Naive thymus-derived CD8-positive, alpha-beta T cell (primary cell): ENCODE data around the gene RPL27. TPM values are rescaled to one million over a fixed set of nuclear protein-coding genes. Genes with fewer than 3 reads are reported as not detected.
A peak's percentile ranks its signal among the peaks of the same experiment; 100 is the strongest.
"Not testable (repeated sequence)": the region's sequence is repeated elsewhere in the genome, so short reads cannot be mapped to it uniquely, and the experiment has no call there.

Experiments
- ATAC-seq, 2 donors: fragments of 150-1000 bp; cut with Tn5 transposase in 1 of 2; sonication (Bioruptor Pico), chemical (Tn5 transposase) in 1 of 2; 1 replicate in 1 of 2; 2 replicates in 1 of 2; pipeline ENCODE4 v1.10.0; 2021; ENCODE audit warnings: mild to moderate bottlenecking in 2 of 2, moderate library complexity in 2 of 2
- POLR2A ChIA-PET: fragments of 350-600 bp; sonication (Branson Sonifier 250); formaldehyde crosslinking; loops from one replicate; lab custom pipeline; 2021; ENCODE audit warnings: antibody characterized with exemption; lab: Charles Lee
- DNase-seq, 10 donors: peaks; one replicate each; pipeline versions ENCODE4 v3.0.0 to v3.0.0-alpha.2; 2020 to 2022
- H3K27ac Mint-ChIP-seq, 10 donors: one replicate each; pipeline ENCODE4 v1.8.0; 2020 to 2022; ENCODE audit warnings: mild to moderate bottlenecking in 10 of 10, mixed read lengths in 10 of 10, moderate library complexity in 4 of 10, inconsistent platforms in 1 of 10
- H3K27me3 Mint-ChIP-seq, 5 donors: one replicate each; pipeline ENCODE4 v1.8.0; 2021 to 2022; ENCODE audit warnings: mixed read lengths in 5 of 5
- H3K36me3 Mint-ChIP-seq, 3 donors: one replicate each; pipeline ENCODE4 v1.8.0; 2020 to 2022; ENCODE audit warnings: mixed read lengths in 3 of 3, mild to moderate bottlenecking in 2 of 3, inconsistent platforms in 1 of 3
- H3K4me1 Mint-ChIP-seq, 4 donors: one replicate each; pipeline ENCODE4 v1.8.0; 2021 to 2022; ENCODE audit warnings: mixed read lengths in 4 of 4
- H3K4me3 Mint-ChIP-seq, 10 donors: one replicate each; pipeline ENCODE4 v1.8.0; 2020 to 2022; ENCODE audit warnings: mild to moderate bottlenecking in 10 of 10, mixed read lengths in 10 of 10, moderate library complexity in 6 of 10, inconsistent platforms in 1 of 10
- H3K9me3 Mint-ChIP-seq, 9 donors: one replicate each; pipeline ENCODE4 v1.8.0; 2020 to 2022; ENCODE audit warnings: mixed read lengths in 9 of 9, mild to moderate bottlenecking in 3 of 9, inconsistent platforms in 1 of 9, moderate library complexity in 1 of 9
- polyA plus RNA-seq, 3 donors: library from polyadenylated mRNA; unstranded; fragments of 300-500 nt; fragmentation: Illumina TruSeq; gene quantifications; one replicate each; pipeline ENCODE4 v1.2.3, GENCODE V29; 2021
- total RNA-seq, 8 experiments: library from RNA in 2 of 8; stranded (reverse) in 2 of 8; gene quantifications; one replicate each; pipeline ENCODE4 v1.2.3 and lab custom pipeline; 2021 to 2026

The RPL27 gene
- total and polyA plus RNA-seq, 5 experiments from 2014 or later = 1,609 to 2,846 (median 2,416) TPM

DNA sequence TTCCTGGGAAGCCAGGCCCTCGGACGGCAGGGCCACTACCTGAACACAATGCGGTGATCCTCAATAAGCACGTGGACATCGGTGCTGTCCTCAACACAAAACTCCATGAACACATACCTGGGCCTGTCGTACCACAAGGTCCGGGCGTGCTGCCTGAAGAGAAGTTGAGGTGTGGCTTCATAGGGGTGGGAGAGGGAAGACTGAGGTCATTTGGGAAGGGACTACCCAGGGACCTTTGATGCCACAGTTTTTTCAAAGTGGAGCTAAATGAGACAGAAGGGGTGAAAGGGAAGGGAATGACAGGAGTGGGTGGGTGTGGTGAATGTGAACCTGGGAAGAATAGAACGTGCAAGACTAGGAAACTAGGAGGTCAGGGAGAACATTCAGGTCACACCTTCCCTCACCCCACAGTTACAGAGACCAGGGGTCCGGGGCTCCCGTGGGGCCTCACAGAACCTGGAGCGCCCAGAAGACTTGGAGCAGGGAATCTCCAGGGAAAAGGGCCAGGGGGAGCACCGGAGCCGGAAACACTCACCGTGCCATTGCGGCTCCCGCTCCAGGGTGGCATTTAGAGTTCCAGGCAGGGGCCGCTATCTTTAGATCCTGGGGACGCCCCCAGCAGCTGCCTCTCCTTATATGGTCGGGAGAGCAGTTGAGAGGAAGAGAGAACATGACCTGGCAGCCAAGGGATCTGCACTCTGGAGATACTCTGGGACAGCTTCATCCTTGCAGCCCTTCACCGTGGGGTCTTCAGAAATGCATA lies 18.5 kb upstream of the RPL27 start, which contains the start of gene PTGES3L:
Gene PTGES3L (minus strand): TSS at position 570 of the 763 bp plus-strand sequence. CDS start 27 bp downstream, at position 543.
- POLR2A ChIA-PET = interaction anchor here (0.9 to 2.9 kb wide), 5 partner anchors 11 to 156 kb away, joined by 3 to 18 read pairs (median 5); partner anchors contain the start of genes BECN1 and RPL27
- Mint-ChIP-seq H3K9me3 (no peaks in the 10 kb centered on the region), H3K27ac (peak within 1 kb of the TSS; percentile 92 to 99 (median 96)), H3K36me3 (peaks cover 0 to 10% (median 2%) of the 10 kb centered on the region in 3 donors), H3K27me3 (no peaks in the 10 kb centered on the region), H3K4me1 (peaks cover 16 to 45% (median 37%) of the 10 kb centered on the region in 4 donors), H3K4me3 (peak within 1 kb of the TSS; percentile 91 to 100 (median 98))
- peak; percentile 36 to 47 for ATAC-seq
- peak in 4 of 10 donors; percentile 12 to 70 (median 22) for DNase-seq

- Mint-ChIP-seq H3K4me3 (peak within 1 kb of the TSS; percentile 91 to 100 (median 98)), H3K27me3 (no peaks in the 10 kb centered on the region), H3K4me1 (peaks cover 16 to 51% (median 39%) of the 10 kb centered on the region in 4 donors), H3K27ac (peak within 1 kb of the TSS; percentile 92 to 99 (median 96)), H3K9me3 (no peaks in the 10 kb centered on the region), H3K36me3 (peaks cover 0 to 16% (median 2%) of the 10 kb centered on the region in 3 donors)
- POLR2A ChIA-PET = interaction anchor here (0.8 to 2.9 kb wide), 6 partner anchors 12 to 380 kb away, joined by 3 to 18 read pairs (median 4); partner anchors contain the start of genes BECN1 and RPL27
- ATAC-seq (peak; percentile 85 to 90), DNase-seq (peak; percentile 85 to 94 (median 89))
Measured at GRCh38 chr17:42980274-42980765, 17.9 kb upstream of the RPL27 start, which contains the start of gene RUNDC1. RUNDC1 (plus strand) TSS chr17:42980565; CDS start chr17:42980577, 12 bp downstream.

GRCh38 chr17:42980766-42981397 lies 17.3 kb upstream of the RPL27 start:
- POLR2A ChIA-PET = interaction anchor here (0.6 to 2.9 kb wide), 4 partner anchors 17 to 386 kb away, joined by 3 to 18 read pairs (median 4); partner anchors contain the start of gene RPL27
- DNase-seq (peak; percentile 26 to 72 (median 48)), ATAC-seq (peak; percentile 77 to 81)
- Mint-ChIP-seq H3K9me3 (no peaks in the 10 kb centered on the region), H3K27me3 (no peaks in the 10 kb centered on the region), H3K4me3 (peak overlapping the region; percentile 91 to 97 (median 94)), H3K36me3 (peaks cover 0 to 21% (median 5%) of the 10 kb centered on the region in 3 donors), H3K27ac (peak overlapping the region; percentile 75 to 99 (median 94)), H3K4me1 (peaks cover 16 to 57% (median 40%) of the 10 kb centered on the region in 4 donors)

DNA sequence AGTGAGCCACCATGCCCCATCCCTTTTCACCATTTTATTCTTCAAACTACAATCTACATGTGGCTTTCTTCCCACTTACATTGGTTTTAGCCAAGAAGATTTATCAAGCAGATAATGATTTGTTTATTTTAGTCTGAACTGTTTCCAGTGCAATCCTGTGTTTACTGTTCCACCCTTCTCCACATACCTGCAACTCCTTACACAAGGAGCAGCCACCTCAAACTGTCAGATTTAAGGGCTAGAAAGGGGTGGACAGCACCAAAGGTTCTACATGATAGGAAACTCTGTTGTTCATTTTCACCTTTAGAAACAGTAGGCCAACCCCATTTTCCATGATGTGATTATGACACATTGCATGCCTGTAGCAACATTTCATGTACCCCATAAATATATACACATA lies 16.0 kb upstream of the RPL27 start:
- Mint-ChIP-seq H3K9me3 (no peaks in the 10 kb centered on the region), H3K4me3 (peak overlapping the region in 9 of 10 donors; percentile 25 to 97 (median 94)), H3K27ac (peak overlapping the region in 6 of 10 donors; percentile 37 to 96 (median 57)), H3K27me3 (no peaks in the 10 kb centered on the region), H3K36me3 (peaks cover 0 to 33% (median 5%) of the 10 kb centered on the region in 3 donors), H3K4me1 (peaks cover 16 to 61% (median 40%) of the 10 kb centered on the region in 4 donors)
- ATAC-seq (no peak), DNase-seq (no peak)
- POLR2A ChIA-PET = no interaction called here

GRCh38 chr17:42985225-42985624 lies 13.0 kb upstream of the RPL27 start:
- peak overlapping the region in 1 of 10 donors; percentile 63 for H3K4me3 Mint-ChIP-seq
- no peaks in the 10 kb centered on the region for H3K27me3 Mint-ChIP-seq
- ATAC-seq = no peak
- H3K4me1 Mint-ChIP-seq = peaks cover 11 to 51% (median 28%) of the 10 kb centered on the region in 4 donors
- no peaks in the 10 kb centered on the region for H3K9me3 Mint-ChIP-seq
- DNase-seq = peak in 1 of 10 donors; percentile 17
- H3K27ac Mint-ChIP-seq = peak overlapping the region in 3 of 10 donors; percentile 17 to 81 (median 72)
- peaks cover 4 to 62% (median 21%) of the 10 kb centered on the region in 3 donors for H3K36me3 Mint-ChIP-seq
- POLR2A ChIA-PET = interaction anchor here (0.6 to 2.1 kb wide), 2 partner anchors 13 to 414 kb away, joined by 4 to 17 read pairs; partner anchors contain the start of gene RPL27

DNA sequence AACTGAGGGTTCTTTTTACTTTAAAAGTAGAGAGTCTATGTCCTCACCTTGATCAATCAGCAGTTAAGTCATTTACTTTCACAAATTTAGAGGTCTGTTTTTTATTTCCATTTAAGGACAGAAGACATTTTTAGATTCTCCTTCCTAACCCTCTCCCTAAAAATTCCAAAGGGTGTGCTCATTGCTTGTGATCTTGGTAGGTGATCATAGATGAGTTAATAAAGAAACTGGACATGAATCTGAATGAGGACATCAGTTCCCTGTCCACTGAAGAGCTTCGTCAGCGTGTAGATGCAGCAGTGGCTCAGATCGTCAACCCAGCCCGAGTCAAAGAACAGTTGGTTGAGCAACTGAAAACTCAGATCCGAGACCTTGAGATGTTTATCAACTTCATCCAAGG lies 9.1 kb upstream of the RPL27 start:
- ATAC-seq = no peak
- no peaks in the 10 kb centered on the region for H3K27me3 Mint-ChIP-seq
- peaks cover 0 to 24% (median 6%) of the 10 kb centered on the region in 4 donors for H3K4me1 Mint-ChIP-seq
- H3K27ac Mint-ChIP-seq = peak overlapping the region in 1 of 10 donors; percentile 75
- peaks cover 5 to 86% (median 27%) of the 10 kb centered on the region in 3 donors for H3K36me3 Mint-ChIP-seq
- DNase-seq = no peak
- POLR2A ChIA-PET = no interaction called here
- H3K4me3 Mint-ChIP-seq = no peak overlapping the region
- no peaks in the 10 kb centered on the region for H3K9me3 Mint-ChIP-seq

DNA sequence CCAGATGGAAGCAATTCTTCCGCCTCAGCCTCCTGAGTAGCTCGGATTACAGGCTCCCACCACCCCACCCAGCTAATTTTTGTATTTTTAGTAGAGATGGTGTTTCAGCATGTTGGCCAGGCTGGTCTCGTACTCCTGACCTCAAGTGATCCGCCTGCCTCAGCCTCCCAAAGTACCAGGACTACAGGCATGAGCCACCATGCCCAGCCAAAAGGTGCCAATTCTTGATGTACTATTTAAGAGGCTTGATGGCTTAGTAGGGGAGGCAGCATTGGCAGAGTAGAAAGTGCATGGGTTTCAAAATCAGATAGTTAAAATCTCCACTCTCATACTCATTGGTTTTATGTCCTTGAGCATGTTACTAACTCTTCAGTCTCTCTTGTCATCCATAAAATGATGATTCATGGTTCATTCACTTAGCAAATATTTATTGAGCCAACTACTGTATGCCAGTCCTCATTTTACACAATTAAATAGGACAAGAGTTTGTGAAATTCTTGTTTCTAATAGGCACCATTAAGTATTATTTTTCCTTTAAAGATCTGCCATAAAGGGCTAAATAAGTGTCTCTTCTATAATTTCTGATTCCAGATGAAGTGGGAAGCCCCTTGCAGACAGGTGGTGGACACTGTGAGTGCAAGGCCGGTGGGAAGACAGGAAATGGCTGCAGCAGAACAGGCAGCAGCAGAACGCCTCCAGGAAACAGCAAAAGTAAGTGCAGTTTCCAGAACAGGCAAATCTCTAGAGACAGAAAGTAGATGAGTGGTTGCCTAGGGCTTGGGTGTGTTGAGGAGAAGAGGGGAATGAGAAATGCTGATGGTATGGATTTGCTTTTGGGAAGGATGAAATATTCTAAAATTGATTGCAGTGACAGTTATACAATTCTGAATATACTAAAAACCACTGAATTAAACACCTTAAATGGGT lies 8.2 kb upstream of the RPL27 start:
- peaks cover 5 to 78% (median 24%) of the 10 kb centered on the region in 3 donors for H3K36me3 Mint-ChIP-seq
- POLR2A ChIA-PET = no interaction called here
- DNase-seq = no peak
- H3K27me3 Mint-ChIP-seq = no peaks in the 10 kb centered on the region
- no peaks in the 10 kb centered on the region for H3K9me3 Mint-ChIP-seq
- no peak for ATAC-seq
- peak overlapping the region in 2 of 10 donors; percentile 20 for H3K27ac Mint-ChIP-seq
- H3K4me3 Mint-ChIP-seq = no peak overlapping the region
- H3K4me1 Mint-ChIP-seq = peaks cover 0 to 16% (median 4%) of the 10 kb centered on the region in 4 donors

- Mint-ChIP-seq H3K27ac (peak overlapping the region in 1 of 10 donors; percentile 13), H3K27me3 (no peaks in the 10 kb centered on the region), H3K4me1 (peaks cover 0 to 6% (median 2%) of the 10 kb centered on the region in 4 donors), H3K4me3 (no peak overlapping the region), H3K36me3 (peaks cover 5 to 66% (median 22%) of the 10 kb centered on the region in 3 donors), H3K9me3 (no peaks in the 10 kb centered on the region)
- ATAC-seq = no peak
- POLR2A ChIA-PET = interaction anchor here (0.6 to 1.1 kb wide), 2 partner anchors 8 to 369 kb away, joined by 4 to 6 read pairs; no protein-coding TSS in a partner anchor
- no peak for DNase-seq
Measured at GRCh38 chr17:42991471-42991870, 6.7 kb upstream of the RPL27 start.

GRCh38 chr17:42992872-42993271 lies 5.3 kb upstream of the RPL27 start:
- peaks cover 3 to 13% (median 6%) of the 10 kb centered on the region in 4 donors for H3K4me1 Mint-ChIP-seq
- POLR2A ChIA-PET = interaction anchor here (0.6 kb wide), 2 partner anchors 9 to 28 kb away, joined by 3 read pairs; no protein-coding TSS in a partner anchor
- DNase-seq = no peak
- no peak overlapping the region for H3K4me3 Mint-ChIP-seq
- peaks cover 5 to 52% (median 22%) of the 10 kb centered on the region in 3 donors for H3K36me3 Mint-ChIP-seq
- no peaks in the 10 kb centered on the region for H3K27me3 Mint-ChIP-seq
- H3K27ac Mint-ChIP-seq = peak overlapping the region in 2 of 10 donors; percentile 49 to 62
- no peak for ATAC-seq
- no peaks in the 10 kb centered on the region for H3K9me3 Mint-ChIP-seq

GRCh38 chr17:42993913-42994312 lies 4.3 kb upstream of the RPL27 start:
- POLR2A ChIA-PET, H3K4me3 Mint-ChIP-seq, ATAC-seq, H3K9me3 Mint-ChIP-seq, H3K27me3 Mint-ChIP-seq, DNase-seq: not testable (repeated sequence)
- Mint-ChIP-seq H3K27ac (peak overlapping the region in 2 of 10 donors; percentile 20 to 48), H3K36me3 (peaks cover 5 to 44% (median 17%) of the 10 kb centered on the region in 3 donors), H3K4me1 (peaks cover 9 to 22% (median 11%) of the 10 kb centered on the region in 4 donors)
